Ascending aorta (tissue), 2 donors: ENCODE data around the gene STARD13. TPM values are rescaled to one million over a fixed set of nuclear protein-coding genes. Genes with fewer than 3 reads are reported as not detected.

ENCODE experiments used
- DNase-seq, 2 donors: peaks; one replicate each; pipeline ENCODE4 v3.0.0-alpha.2; 2019; ENCODE audit warnings: low spot score in 2 of 2
- H3K27ac ChIP-seq, 2 donors: fragments of 200-600 bp; sonication (generic); one replicate each; pipeline ENCODE4 v1.5.1; 2016 to 2017; ENCODE audit warnings: mild to moderate bottlenecking in 1 of 2
- H3K27me3 ChIP-seq: fragments of 200-600 bp; sonication (generic); one replicate; pipeline ENCODE4 v1.5.1; 2017
- H3K36me3 ChIP-seq, 2 donors: fragments of 200-600 bp; sonication (generic); one replicate each; pipeline ENCODE4 v1.5.1; 2016
- H3K4me1 ChIP-seq, 2 donors: fragments of 200-600 bp; sonication (generic); one replicate each; pipeline ENCODE4 v1.5.1; 2016 to 2017; ENCODE audit warnings: mild to moderate bottlenecking in 1 of 2
- H3K4me3 ChIP-seq, 2 donors: fragments of 200-600 bp; sonication (generic); one replicate each; pipeline ENCODE4 v1.5.1; 2016 to 2017; ENCODE audit warnings: mild to moderate bottlenecking in 1 of 2
- H3K9me3 ChIP-seq, 2 donors: fragments of 200-600 bp; sonication (generic); one replicate each; pipeline ENCODE4 v1.5.1; 2016
- intact Hi-C: fragments of 100-400 bp; cut with DNase I; formaldehyde crosslinking; loops from one replicate; pipeline ENCODE4 v1.15.1; 2023
- total RNA-seq: library from RNA; depleted of rRNA; stranded (reverse); fragments of >200 nt; gene quantifications from one replicate; pipeline ENCODE4 v1.1.0, GENCODE V29; 2016
- TF ChIP-seq, protein P1 (sequence below), 3 experiments: fragments of 200-600 bp in 2 of 3; fragments of 450-650 bp in 1 of 3; sonication (generic) in 2 of 3; IDR thresholded peaks; one replicate each; pipeline ENCODE4 v1.5.1; 2016 to 2019; ENCODE audit warnings: antibody characterized with exemption in 3 of 3, mild to moderate bottlenecking in 1 of 3, moderate library complexity in 1 of 3

The STARD13 gene
- total RNA-seq, 1 donor from 2014 or later = 34.6 TPM

DNA sequence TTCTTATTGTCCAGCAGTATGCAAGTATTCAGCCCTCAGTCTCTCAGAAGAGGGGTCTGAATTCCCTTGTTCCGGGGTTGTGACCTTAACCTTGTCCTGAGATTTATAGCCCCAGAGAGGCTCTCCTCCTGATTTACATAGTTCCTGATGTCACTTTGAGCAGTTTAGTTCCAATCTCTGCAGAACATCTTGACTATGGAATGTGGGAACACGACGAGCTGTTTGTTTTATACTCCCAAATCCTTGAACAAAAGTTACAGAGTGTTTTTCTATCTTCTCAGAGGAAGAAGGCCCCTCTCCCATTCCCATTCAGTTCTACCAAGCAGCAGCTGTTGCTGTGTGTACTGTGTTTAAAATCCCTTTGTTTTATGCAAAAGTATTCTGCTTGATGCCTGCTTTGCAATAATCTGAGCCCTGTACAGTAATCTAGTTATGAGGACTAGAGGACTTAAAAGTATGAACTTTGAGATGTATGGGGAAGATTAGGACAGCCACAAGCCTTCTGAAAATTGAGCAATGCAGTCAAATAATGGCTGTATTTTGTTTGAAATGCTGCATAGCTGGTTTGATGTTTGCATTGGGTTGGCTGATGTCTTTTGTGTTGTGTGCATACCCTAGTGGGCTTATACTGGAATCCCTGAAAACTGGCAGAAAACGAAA lies 194.7 kb downstream of the STARD13 start:
- TF ChIP-seq, protein P1, sequence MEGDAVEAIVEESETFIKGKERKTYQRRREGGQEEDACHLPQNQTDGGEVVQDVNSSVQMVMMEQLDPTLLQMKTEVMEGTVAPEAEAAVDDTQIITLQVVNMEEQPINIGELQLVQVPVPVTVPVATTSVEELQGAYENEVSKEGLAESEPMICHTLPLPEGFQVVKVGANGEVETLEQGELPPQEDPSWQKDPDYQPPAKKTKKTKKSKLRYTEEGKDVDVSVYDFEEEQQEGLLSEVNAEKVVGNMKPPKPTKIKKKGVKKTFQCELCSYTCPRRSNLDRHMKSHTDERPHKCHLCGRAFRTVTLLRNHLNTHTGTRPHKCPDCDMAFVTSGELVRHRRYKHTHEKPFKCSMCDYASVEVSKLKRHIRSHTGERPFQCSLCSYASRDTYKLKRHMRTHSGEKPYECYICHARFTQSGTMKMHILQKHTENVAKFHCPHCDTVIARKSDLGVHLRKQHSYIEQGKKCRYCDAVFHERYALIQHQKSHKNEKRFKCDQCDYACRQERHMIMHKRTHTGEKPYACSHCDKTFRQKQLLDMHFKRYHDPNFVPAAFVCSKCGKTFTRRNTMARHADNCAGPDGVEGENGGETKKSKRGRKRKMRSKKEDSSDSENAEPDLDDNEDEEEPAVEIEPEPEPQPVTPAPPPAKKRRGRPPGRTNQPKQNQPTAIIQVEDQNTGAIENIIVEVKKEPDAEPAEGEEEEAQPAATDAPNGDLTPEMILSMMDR (IDR thresholded peaks at IDR 0.05) = no peak
- no peak overlapping the region for H3K27ac ChIP-seq

DNA sequence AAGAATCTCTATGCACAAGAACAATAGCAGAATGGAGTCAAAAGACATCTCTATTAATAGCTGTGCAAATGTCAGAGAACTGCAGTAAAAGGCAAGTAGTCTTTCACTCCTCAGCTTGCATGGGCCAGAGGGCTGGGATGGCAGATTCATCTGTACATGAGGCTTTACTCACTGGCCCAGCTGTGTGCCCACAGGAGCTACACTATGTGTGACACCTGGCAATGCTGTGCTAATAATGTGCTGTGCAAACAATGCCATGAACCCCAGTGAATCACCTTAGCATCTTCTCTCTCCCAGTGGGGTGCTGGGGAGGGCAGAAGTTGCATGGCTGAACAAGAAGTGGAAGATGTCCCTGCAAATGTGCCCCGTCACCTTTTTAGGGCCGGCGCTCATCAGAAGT lies 196.2 kb downstream of the STARD13 start:
- Histone ChIP-seq H3K9me3 (no peaks in the 10 kb centered on the region), H3K27ac (no peak overlapping the region), H3K4me1 (no peaks in the 10 kb centered on the region), H3K36me3 (no peaks in the 10 kb centered on the region), H3K27me3 (no peaks in the 10 kb centered on the region), H3K4me3 (no peak overlapping the region)
- DNase-seq = no peak
- TF ChIP-seq, protein P1 (IDR thresholded peaks at IDR 0.05) = no peak
- intact Hi-C loops = no loop called here

More for the DNA sequence above, 194.7 kb downstream of the STARD13 start:
- H3K27me3 ChIP-seq = no peaks in the 10 kb centered on the region
- no peaks in the 10 kb centered on the region for H3K9me3 ChIP-seq
- no peak overlapping the region for H3K4me3 ChIP-seq
- no peaks in the 10 kb centered on the region for H3K4me1 ChIP-seq
- intact Hi-C loops = no loop called here
- no peaks in the 10 kb centered on the region for H3K36me3 ChIP-seq
- DNase-seq = no peak

DNA sequence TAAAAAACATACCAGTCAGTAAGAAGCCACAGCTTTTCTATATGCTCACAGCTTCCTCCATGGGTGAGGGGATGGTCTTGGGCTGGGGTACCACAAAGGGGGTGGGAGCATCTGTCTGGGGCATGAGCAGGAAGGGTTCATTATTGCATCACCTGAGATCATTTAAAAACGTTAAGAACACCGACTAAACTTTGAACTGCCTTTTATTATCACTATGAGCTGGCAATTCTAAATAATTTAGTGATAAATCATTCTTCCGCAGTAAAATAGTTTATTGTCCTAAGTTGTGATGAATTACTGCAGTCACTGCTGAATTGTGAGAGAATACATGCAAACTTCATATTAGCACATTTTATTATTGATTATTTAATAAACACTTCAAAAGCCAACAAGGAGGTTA lies 197.8 kb downstream of the STARD13 start:
- DNase-seq = no peak
- Histone ChIP-seq H3K9me3 (no peaks in the 10 kb centered on the region), H3K27me3 (no peaks in the 10 kb centered on the region), H3K36me3 (no peaks in the 10 kb centered on the region), H3K4me1 (no peaks in the 10 kb centered on the region), H3K27ac (no peak overlapping the region), H3K4me3 (no peak overlapping the region)
- intact Hi-C loops = no loop called here
- TF ChIP-seq, protein P1 (IDR thresholded peaks at IDR 0.05) = no peak

DNA sequence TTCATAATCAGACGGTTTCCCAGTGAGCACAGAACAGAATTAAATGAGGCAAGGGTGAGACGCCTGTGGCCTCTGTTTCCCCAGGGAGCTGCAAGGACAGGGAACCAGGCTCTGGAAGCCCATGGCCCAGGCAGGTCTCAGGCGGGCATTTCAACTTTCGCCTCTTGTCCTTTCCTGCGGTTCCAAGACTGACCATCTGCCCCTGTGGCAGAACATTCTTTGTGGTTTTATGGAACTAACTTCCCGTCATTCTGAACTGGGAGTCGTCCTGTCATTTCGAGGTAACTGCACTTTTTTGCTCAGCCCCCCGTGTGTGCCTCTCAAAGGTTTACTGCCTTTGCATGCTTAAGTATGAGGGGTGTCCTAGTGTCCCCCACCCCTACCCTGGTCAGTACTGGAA lies 198.5 kb downstream of the STARD13 start:
- H3K27ac ChIP-seq = no peak overlapping the region
- intact Hi-C loops = no loop called here
- no peaks in the 10 kb centered on the region for H3K27me3 ChIP-seq
- no peaks in the 10 kb centered on the region for H3K4me1 ChIP-seq
- no peak for DNase-seq
- TF ChIP-seq, protein P1 (IDR thresholded peaks at IDR 0.05) = no peak
- H3K4me3 ChIP-seq = no peak overlapping the region
- no peaks in the 10 kb centered on the region for H3K36me3 ChIP-seq
- no peaks in the 10 kb centered on the region for H3K9me3 ChIP-seq

DNA sequence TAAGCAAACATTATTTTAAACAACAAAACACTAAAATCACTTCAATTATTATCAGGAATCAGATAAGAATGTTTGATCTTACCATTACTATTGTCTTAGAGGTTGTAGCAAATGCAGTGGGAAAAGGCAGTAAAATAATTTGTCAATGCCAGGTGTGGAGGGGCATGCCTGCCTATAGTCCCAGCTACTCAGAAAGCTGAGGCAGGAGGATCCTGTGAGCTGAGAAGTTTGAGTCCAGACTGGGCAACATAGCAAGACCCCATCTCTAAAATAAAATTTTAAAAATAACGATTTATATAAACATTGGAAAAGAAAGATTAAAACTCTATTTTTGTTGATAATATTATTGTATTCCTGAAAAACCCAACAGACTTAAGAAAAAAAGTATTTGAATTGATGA lies 202.5 kb downstream of the STARD13 start:
- H3K36me3 ChIP-seq = no peaks in the 10 kb centered on the region
- H3K4me1 ChIP-seq = no peaks in the 10 kb centered on the region
- no peak overlapping the region for H3K27ac ChIP-seq
- no peaks in the 10 kb centered on the region for H3K9me3 ChIP-seq
- TF ChIP-seq, protein P1 (IDR thresholded peaks at IDR 0.05) = no peak
- no peak for DNase-seq
- H3K4me3 ChIP-seq = no peak overlapping the region
- intact Hi-C loops = no loop called here
- no peaks in the 10 kb centered on the region for H3K27me3 ChIP-seq

DNA sequence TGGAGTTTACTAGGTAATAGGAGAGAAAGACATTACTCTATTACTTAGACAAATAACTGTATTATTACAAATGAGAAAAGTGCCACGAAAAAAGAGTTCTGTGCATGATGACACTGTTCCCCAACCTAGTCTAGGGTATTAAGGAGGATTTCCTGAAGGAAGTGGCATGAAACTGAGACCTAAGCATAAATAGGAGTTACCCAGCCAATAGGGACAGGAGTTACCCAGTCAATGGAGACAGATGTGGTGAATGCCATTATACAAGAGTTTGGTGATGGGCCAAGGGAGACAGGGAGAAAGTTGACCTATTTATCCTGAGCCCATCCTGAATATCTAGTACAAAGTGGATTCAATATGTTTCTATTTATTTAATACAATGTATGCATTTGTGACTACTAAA lies 203.9 kb downstream of the STARD13 start:
- no peak for DNase-seq
- no peak overlapping the region for H3K27ac ChIP-seq
- H3K27me3 ChIP-seq = no peaks in the 10 kb centered on the region
- TF ChIP-seq, protein P1 (IDR thresholded peaks at IDR 0.05) = no peak
- H3K4me3 ChIP-seq = no peak overlapping the region
- no peaks in the 10 kb centered on the region for H3K36me3 ChIP-seq
- H3K4me1 ChIP-seq = no peaks in the 10 kb centered on the region
- intact Hi-C loops = no loop called here
- no peaks in the 10 kb centered on the region for H3K9me3 ChIP-seq
